Gastroesophageal sphincter (tissue), 3 donors: ENCODE results near the gene ROCK2.

Experiments
- EP300 ChIP-seq: sonication (generic); formaldehyde crosslinking; IDR thresholded peaks from one replicate; pipeline ENCODE4 v1.6.1; 2017; ENCODE audit warnings: antibody characterized with exemption, mild to moderate bottlenecking
- POLR2A ChIP-seq, 2 donors: fragments of 450-650 bp; IDR thresholded peaks; one replicate each; pipeline ENCODE4 v1.6.1; 2017; ENCODE audit warnings: antibody characterized with exemption in 2 of 2, mild to moderate bottlenecking in 2 of 2, moderate library complexity in 1 of 2
- POLR2AphosphoS5 ChIP-seq: sonication (generic); formaldehyde crosslinking; IDR thresholded peaks from one replicate; pipeline ENCODE4 v1.6.1; 2017; ENCODE audit warnings: antibody characterized with exemption
- TF ChIP-seq, protein P1 (sequence below), 4 experiments: fragments of 200-600 bp in 2 of 4; fragments of 450-650 bp in 2 of 4; sonication (generic) in 1 of 4; IDR thresholded peaks; one replicate each; pipeline ENCODE4 v1.5.1; 2017 to 2019; ENCODE audit warnings: antibody characterized with exemption in 4 of 4, mild to moderate bottlenecking in 2 of 4, moderate library complexity in 2 of 4

DNA sequence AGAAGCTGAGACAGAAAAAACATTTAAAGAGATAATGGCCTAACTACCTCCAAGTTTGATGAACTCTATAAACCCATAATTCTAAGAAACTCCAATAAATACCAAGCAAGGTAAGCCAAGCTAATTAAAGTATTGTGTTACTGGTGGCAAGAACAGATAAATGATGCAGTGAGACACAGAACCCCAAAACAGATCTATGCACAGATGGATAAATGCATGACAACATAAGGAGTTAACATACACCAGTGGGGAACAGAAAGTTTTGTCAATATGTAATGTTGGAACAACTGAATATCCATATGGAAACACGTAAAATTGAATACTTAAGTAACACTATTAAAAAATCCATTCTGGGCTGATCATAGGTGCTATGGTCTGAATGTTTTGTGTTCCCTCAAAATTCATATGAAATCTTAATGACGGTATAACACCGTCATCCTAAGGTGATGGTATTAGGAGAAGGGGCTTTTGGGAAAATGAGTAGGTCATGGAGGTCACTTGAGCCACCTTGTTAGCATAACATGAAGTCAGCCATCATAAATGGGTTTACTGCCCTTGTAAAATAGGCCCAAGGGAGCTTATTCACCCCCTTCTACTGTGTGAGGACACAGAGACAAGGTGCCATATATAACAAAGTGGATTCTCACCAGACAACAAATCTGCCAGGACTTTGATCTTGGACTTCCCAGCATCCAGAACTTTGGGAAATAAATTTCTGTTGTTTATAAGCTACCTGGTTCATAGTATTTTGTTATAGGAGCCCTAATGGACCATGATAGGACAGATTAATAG is 102.8 kb downstream of the ROCK2 start:
- TF ChIP-seq POLR2A (IDR thresholded peaks at IDR 0.05) (no peak), EP300 (no peak), POLR2AphosphoS5 (no peak)
- TF ChIP-seq, protein P1, sequence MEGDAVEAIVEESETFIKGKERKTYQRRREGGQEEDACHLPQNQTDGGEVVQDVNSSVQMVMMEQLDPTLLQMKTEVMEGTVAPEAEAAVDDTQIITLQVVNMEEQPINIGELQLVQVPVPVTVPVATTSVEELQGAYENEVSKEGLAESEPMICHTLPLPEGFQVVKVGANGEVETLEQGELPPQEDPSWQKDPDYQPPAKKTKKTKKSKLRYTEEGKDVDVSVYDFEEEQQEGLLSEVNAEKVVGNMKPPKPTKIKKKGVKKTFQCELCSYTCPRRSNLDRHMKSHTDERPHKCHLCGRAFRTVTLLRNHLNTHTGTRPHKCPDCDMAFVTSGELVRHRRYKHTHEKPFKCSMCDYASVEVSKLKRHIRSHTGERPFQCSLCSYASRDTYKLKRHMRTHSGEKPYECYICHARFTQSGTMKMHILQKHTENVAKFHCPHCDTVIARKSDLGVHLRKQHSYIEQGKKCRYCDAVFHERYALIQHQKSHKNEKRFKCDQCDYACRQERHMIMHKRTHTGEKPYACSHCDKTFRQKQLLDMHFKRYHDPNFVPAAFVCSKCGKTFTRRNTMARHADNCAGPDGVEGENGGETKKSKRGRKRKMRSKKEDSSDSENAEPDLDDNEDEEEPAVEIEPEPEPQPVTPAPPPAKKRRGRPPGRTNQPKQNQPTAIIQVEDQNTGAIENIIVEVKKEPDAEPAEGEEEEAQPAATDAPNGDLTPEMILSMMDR (IDR thresholded peaks at IDR 0.05), result no peak
